Trophoblast cell (in vitro differentiated cells and primary cell): Measurements from ENCODE around the gene CASP2.

Experiments
- DNase-seq, 2 donors: peaks; one replicate each; pipeline ENCODE4 v3.0.0-alpha.2; 2016
- H2AFZ ChIP-seq: 2 replicates; pipeline ENCODE4 v1.6.1; 2013; ENCODE audit warnings: low read length, moderate library complexity, mild to moderate bottlenecking; ENCODE audit not compliant: insufficient read depth, poor library complexity
- H2AK5ac ChIP-seq: 2 replicates; pipeline ENCODE4 v1.6.1; 2013; ENCODE audit warnings: mild to moderate bottlenecking, low read length
- H2BK120ac ChIP-seq: 2 replicates; pipeline ENCODE4 v1.6.1; 2013; ENCODE audit warnings: low read length, mild to moderate bottlenecking, moderate library complexity; ENCODE audit not compliant: insufficient read depth, poor library complexity
- H2BK12ac ChIP-seq: 2 replicates; pipeline ENCODE4 v1.6.1; 2013; ENCODE audit warnings: mild to moderate bottlenecking, low read length, moderate library complexity
- H2BK5ac ChIP-seq: 2 replicates; pipeline ENCODE4 v1.6.1; 2013; ENCODE audit warnings: low read length, low read depth, moderate library complexity, mild to moderate bottlenecking; ENCODE audit not compliant: poor library complexity
- H3K14ac ChIP-seq: 2 replicates; pipeline ENCODE4 v1.6.1; 2013; ENCODE audit warnings: mild to moderate bottlenecking, low read length
- H3K18ac ChIP-seq: 2 replicates; pipeline ENCODE4 v1.6.1; 2013; ENCODE audit warnings: mild to moderate bottlenecking, low read length
- H3K23ac ChIP-seq: 2 replicates; pipeline ENCODE4 v1.6.1; 2013; ENCODE audit warnings: low read length
- H3K27ac ChIP-seq: 2 replicates; pipeline ENCODE4 v1.5.1; 2013; ENCODE audit warnings: low read depth, mild to moderate bottlenecking, inconsistent platforms, low read length, moderate library complexity
- H3K27me3 ChIP-seq: 2 replicates; pipeline ENCODE4 v1.6.1; 2013; ENCODE audit warnings: inconsistent platforms, mild to moderate bottlenecking, low read length, moderate library complexity; ENCODE audit not compliant: insufficient read depth
- H3K36me3 ChIP-seq, 2 experiments: 1 replicate in 1 of 2; 2 replicates in 1 of 2; pipeline ENCODE4 v1.6.1; 2013; ENCODE audit warnings: low read length in 2 of 2, mild to moderate bottlenecking in 2 of 2, moderate library complexity in 1 of 2; ENCODE audit not compliant: insufficient read depth in 2 of 2, control insufficient read depth in 1 of 2
- H3K4ac ChIP-seq: 2 replicates; pipeline ENCODE4 v1.6.1; 2013; ENCODE audit warnings: low read depth, mild to moderate bottlenecking, low read length, moderate library complexity
- H3K4me1 ChIP-seq, 2 experiments: 1 replicate in 1 of 2; 2 replicates in 1 of 2; pipeline ENCODE4 v1.6.1; 2013; ENCODE audit warnings: low read length in 2 of 2, mild to moderate bottlenecking in 2 of 2, moderate library complexity in 1 of 2; ENCODE audit not compliant: insufficient read depth in 2 of 2, control insufficient read depth in 1 of 2
- H3K4me2 ChIP-seq: 2 replicates; pipeline ENCODE4 v1.6.1; 2013; ENCODE audit warnings: inconsistent platforms, mild to moderate bottlenecking, low read length, moderate library complexity
- H3K4me3 ChIP-seq: 2 replicates; pipeline ENCODE4 v1.5.1; 2013; ENCODE audit warnings: mild to moderate bottlenecking, low read depth, low read length, inconsistent platforms
- H3K79me1 ChIP-seq: one replicate; pipeline ENCODE4 v1.6.1; 2013; ENCODE audit warnings: low read length
- H3K79me2 ChIP-seq: 2 replicates; pipeline ENCODE4 v1.6.1; 2013; ENCODE audit warnings: low read length, mild to moderate bottlenecking; ENCODE audit not compliant: control insufficient read depth, insufficient read depth, poor library complexity
- H3K9ac ChIP-seq: 2 replicates; pipeline ENCODE4 v1.6.1; 2013; ENCODE audit warnings: mild to moderate bottlenecking, low read length
- H3K9me3 ChIP-seq: 2 replicates; pipeline ENCODE4 v1.6.1; 2013; ENCODE audit warnings: low read depth, mild to moderate bottlenecking, control low read depth, inconsistent platforms, low read length; ENCODE audit not compliant: insufficient read depth
- H4K12ac ChIP-seq: 2 replicates; pipeline ENCODE4 v1.6.1; 2013; ENCODE audit warnings: low read depth, mild to moderate bottlenecking, low read length, moderate library complexity
- H4K8ac ChIP-seq: 2 replicates; pipeline ENCODE4 v1.6.1; 2013; ENCODE audit warnings: low read depth, mild to moderate bottlenecking, low read length, moderate library complexity
- H4K91ac ChIP-seq: one replicate; pipeline ENCODE4 v1.6.1; 2013; ENCODE audit warnings: low read depth, mild to moderate bottlenecking, low read length, moderate library complexity
- WGBS: extraction: QIAGEN DNeasy Blood & Tissue Kit; methylation state at CpG from one replicate; pipeline ENCODE4 v1.1.7; 2013; ENCODE audit warnings: missing lambda C conversion rate; ENCODE audit not compliant: insufficient read length, insufficient coverage; ENCODE audit errors: extremely low coverage; 5-methylcytosine and 5-hydroxymethylcytosine counted together

Gene CASP2

GRCh38 chr7:143257501-143257900, 30.6 kb upstream of the CASP2 start:
- Histone ChIP-seq H3K14ac (no peak overlapping the region), H4K12ac (no peak overlapping the region), H3K18ac (no peak overlapping the region), H3K27ac (no peak overlapping the region), H4K8ac (no peak overlapping the region), H2AFZ (no peak overlapping the region), H3K9me3 (peaks cover 2% of the 10 kb centered on the region), H3K9ac (no peak overlapping the region), H3K36me3 (no peaks in the 10 kb centered on the region), H2BK12ac (no peak overlapping the region), H3K27me3 (no peaks in the 10 kb centered on the region), H2BK120ac (no peak overlapping the region), H3K79me1 (no peaks in the 10 kb centered on the region), H2AK5ac (no peak overlapping the region), H2BK5ac (no peak overlapping the region), H3K79me2 (no peaks in the 10 kb centered on the region), H4K91ac (no peak overlapping the region), H3K4me1 (no peaks in the 10 kb centered on the region), H3K4me3 (no peak overlapping the region), H3K23ac (no peak overlapping the region), H3K4me2 (no peak overlapping the region), H3K4ac (no peak overlapping the region)
- no CpG with 5 or more reads among the region's 5 CpGs for WGBS
- no peak for DNase-seq

GRCh38 chr7:143258831-143259230, 29.3 kb upstream of the CASP2 start:
- H3K4me1 ChIP-seq: peaks cover 0 to 1% of the 10 kb centered on the region in 2 experiments
- no peaks in the 10 kb centered on the region for H3K9me3 ChIP-seq
- peaks cover 6% of the 10 kb centered on the region for H3K79me1 ChIP-seq
- no CpG with 5 or more reads among the region's 2 CpGs for WGBS
- H2AFZ ChIP-seq: no peak overlapping the region
- H3K27ac ChIP-seq: no peak overlapping the region
- no peak overlapping the region for H3K4ac ChIP-seq
- no peak overlapping the region for H2BK120ac ChIP-seq
- peaks cover 5% of the 10 kb centered on the region for H3K79me2 ChIP-seq
- H3K4me3 ChIP-seq: no peak overlapping the region
- H3K4me2 ChIP-seq: no peak overlapping the region
- H3K23ac ChIP-seq: no peak overlapping the region
- DNase-seq: no peak
- no peak overlapping the region for H3K14ac ChIP-seq
- H2BK12ac ChIP-seq: no peak overlapping the region
- no peaks in the 10 kb centered on the region for H3K27me3 ChIP-seq
- no peak overlapping the region for H2BK5ac ChIP-seq
- no peak overlapping the region for H3K9ac ChIP-seq
- no peak overlapping the region for H2AK5ac ChIP-seq
- H4K8ac ChIP-seq: no peak overlapping the region
- H4K91ac ChIP-seq: no peak overlapping the region
- no peaks in the 10 kb centered on the region for H3K36me3 ChIP-seq
- H3K18ac ChIP-seq: no peak overlapping the region
- no peak overlapping the region for H4K12ac ChIP-seq

GRCh38 chr7:143259765-143260164, 28.4 kb upstream of the CASP2 start:
- Histone ChIP-seq H2BK12ac (no peak overlapping the region), H3K4me3 (no peak overlapping the region), H3K4ac (no peak overlapping the region), H3K18ac (no peak overlapping the region), H3K79me1 (peaks cover 7% of the 10 kb centered on the region), H3K27ac (no peak overlapping the region), H2AK5ac (no peak overlapping the region), H3K23ac (no peak overlapping the region), H4K8ac (no peak overlapping the region), H2AFZ (no peak overlapping the region), H4K91ac (no peak overlapping the region), H3K9me3 (no peaks in the 10 kb centered on the region), H3K4me1 (peaks cover 2 to 8% of the 10 kb centered on the region in 2 experiments), H3K79me2 (peaks cover 8% of the 10 kb centered on the region), H4K12ac (no peak overlapping the region), H3K9ac (no peak overlapping the region), H3K4me2 (no peak overlapping the region), H2BK5ac (no peak overlapping the region), H3K14ac (no peak overlapping the region), H3K27me3 (no peaks in the 10 kb centered on the region), H3K36me3 (peaks cover 0 to 2% of the 10 kb centered on the region in 2 experiments), H2BK120ac (no peak overlapping the region)
- WGBS: no CpG with 5 or more reads among the region's 2 CpGs
- no peak for DNase-seq

GRCh38 chr7:143261901-143262300, 26.2 kb upstream of the CASP2 start:
- no CpG with 5 or more reads among the region's 1 CpG for WGBS
- H3K4ac ChIP-seq: no peak overlapping the region
- no peak for DNase-seq
- H3K14ac ChIP-seq: no peak overlapping the region
- H4K12ac ChIP-seq: no peak overlapping the region
- no peak overlapping the region for H3K23ac ChIP-seq
- H4K8ac ChIP-seq: no peak overlapping the region
- no peak overlapping the region for H4K91ac ChIP-seq
- H3K18ac ChIP-seq: no peak overlapping the region
- no peaks in the 10 kb centered on the region for H3K9me3 ChIP-seq
- no peak overlapping the region for H2BK120ac ChIP-seq
- no peak overlapping the region for H3K4me2 ChIP-seq
- H3K9ac ChIP-seq: no peak overlapping the region
- H3K36me3 ChIP-seq: peaks cover 6 to 9% of the 10 kb centered on the region in 2 experiments
- H3K79me1 ChIP-seq: peaks cover 7% of the 10 kb centered on the region
- H3K27ac ChIP-seq: no peak overlapping the region
- H3K79me2 ChIP-seq: peaks cover 8% of the 10 kb centered on the region
- no peak overlapping the region for H3K4me3 ChIP-seq
- H3K27me3 ChIP-seq: no peaks in the 10 kb centered on the region
- no peak overlapping the region for H2BK5ac ChIP-seq
- no peak overlapping the region for H2BK12ac ChIP-seq
- H2AK5ac ChIP-seq: no peak overlapping the region
- peaks cover 4 to 10% of the 10 kb centered on the region in 2 experiments for H3K4me1 ChIP-seq
- no peak overlapping the region for H2AFZ ChIP-seq
